Dermis blood vessel endothelial cell (primary cell): ENCODE measurements around the gene RAB37. TPM values are rescaled to one million over a fixed set of nuclear protein-coding genes. Genes with fewer than 3 reads are reported as not detected.
A peak's percentile ranks its signal among the peaks of the same experiment; 100 is the strongest.

ENCODE experiments used
- DNase-seq: peaks from one replicate; pipeline ENCODE4 v3.0.0; 2010
- total RNA-seq: library from RNA; depleted of rRNA; stranded (reverse); fragments of >200 nt; gene quantifications from 2 replicates; pipeline ENCODE4 v1.2.3, GENCODE V29; 2014

The RAB37 gene
- total RNA-seq, 1 donor from 2014 or later, result 0.17 TPM

DNA sequence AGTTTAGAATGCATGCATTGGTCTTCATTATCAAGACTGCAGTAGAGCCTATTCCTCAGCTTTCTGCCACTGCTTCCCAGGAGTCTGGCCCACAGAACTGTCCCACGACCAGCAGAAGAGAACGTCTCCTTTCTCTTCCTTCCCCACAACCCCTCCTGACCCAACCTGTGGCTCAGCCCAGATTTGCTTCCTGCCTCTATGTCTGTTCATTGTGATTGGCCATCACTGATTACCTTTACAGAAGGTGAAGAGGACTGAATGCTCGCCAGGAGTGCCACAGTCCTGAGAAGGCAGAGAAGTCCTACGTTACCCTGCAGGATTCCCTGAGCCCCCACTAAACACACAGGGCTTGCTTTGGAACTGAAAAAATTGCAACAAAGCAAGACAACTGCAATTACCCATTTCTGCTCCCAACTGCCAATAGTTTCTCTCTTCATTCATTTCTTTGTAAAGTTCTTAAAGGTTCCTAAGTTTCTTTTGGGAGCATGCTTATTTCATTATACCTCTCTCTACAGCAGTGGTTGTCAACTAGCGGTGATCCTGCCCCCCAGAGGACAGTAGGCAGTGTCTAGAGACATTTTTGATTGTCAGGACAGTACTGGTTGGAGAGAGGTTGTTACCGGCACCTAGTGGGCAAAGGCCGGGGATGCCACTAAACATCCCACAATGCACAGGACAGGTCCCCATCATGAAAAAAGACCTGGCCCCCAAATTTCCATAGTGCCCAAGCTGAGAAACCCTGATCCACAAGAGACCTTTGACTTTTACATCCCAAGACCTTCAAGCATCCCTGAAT is 43.6 kb downstream of the RAB37 start:
- peak; percentile 40 for DNase-seq

- DNase-seq, result no peak
Measured at GRCh38 chr17:74782571-74782970, 45.5 kb downstream of the RAB37 start.

DNA sequence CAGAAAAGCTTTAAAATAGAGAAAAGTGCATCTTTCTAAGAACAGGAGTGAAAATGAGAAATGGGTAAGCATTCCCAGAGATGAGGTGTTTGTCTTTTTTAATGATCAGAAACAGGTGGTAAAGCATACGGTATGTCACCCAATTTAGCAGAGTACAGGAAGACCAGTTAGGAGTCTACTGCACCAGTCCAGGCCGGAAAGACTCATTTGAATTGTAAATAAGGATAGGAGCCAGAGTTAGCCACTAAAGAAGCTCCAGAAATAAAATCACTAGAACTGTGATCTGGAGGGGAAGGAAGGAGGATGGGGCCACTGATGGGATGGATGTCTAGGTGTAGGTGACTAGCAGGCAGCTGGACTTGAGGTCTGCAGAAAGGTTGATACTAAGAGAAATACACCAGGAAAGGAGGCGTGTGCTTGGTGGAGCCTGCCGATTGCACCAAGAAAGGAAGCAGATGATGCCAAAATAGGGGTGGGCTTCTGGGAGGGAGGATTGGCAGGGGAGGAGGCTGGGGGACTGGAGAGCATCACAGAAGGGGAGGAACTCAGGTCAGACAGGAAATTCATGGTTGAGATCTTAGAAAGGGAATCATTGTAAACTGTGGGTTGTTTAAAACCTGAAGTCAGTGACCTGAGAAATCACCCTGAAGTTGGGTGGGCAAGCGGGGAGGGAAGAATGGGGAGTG is 47.2 kb downstream of the RAB37 start:
- no peak for DNase-seq

DNA sequence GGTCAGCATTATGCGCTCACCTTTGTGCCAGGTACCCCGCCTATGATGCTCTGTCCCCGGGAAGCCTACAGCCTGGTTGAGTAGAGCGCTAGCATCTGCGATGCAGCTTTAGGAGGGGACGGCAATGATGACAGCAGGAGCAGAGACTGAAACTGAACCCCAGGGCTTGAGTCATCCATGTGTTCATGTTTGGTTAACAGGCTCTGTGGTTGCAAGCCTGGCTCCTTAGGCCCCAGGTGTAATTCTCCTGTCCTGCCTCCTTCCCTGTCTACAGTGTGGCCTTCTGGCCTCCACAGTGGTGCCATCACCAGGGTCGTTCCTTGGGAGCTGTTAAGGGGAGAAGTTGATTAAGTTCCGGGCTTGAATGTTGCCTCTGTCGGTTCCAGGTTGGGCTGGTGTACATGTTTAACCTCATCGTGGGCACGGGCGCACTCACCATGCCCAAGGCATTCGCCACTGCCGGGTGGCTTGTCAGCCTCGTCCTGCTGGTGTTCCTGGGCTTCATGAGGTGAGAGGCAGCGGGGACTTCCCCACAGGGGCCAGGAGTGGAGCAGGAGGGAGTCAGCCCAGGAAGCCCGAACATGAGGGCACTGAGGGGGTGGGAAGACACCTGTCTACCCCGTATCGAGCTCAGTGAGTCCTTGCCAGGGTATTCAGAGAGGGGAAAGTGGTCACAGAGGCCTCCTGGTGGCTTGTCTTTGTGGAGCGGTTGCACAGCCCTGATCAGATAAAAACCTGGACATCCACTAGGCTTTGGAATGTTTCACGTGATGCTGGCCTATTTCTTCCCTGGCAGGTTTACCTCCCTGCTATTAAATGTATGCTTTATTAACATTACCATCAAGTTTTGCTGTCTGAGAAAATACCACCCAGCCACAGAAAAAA is 48.3 kb downstream of the RAB37 start:
- DNase-seq, result no peak

DNA sequence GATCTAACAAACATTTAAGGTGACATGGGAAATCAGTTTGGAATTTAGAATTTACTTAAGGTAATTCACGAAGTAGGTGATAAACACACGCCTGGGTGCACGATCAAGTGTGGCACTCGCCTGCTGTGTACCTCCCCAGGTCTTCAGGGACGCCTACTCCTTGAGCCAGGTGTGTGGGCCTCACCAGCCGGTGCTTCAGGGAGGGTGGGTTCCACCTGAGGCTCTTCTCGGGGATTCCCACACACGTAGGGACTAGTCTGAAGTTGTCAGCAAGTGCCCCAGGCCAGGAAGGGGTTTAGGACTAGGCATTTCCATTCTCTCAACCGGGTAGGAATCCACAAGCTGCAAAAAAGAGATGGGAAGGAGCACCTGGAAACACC is 48.9 kb downstream of the RAB37 start:
- no peak for DNase-seq

DNA sequence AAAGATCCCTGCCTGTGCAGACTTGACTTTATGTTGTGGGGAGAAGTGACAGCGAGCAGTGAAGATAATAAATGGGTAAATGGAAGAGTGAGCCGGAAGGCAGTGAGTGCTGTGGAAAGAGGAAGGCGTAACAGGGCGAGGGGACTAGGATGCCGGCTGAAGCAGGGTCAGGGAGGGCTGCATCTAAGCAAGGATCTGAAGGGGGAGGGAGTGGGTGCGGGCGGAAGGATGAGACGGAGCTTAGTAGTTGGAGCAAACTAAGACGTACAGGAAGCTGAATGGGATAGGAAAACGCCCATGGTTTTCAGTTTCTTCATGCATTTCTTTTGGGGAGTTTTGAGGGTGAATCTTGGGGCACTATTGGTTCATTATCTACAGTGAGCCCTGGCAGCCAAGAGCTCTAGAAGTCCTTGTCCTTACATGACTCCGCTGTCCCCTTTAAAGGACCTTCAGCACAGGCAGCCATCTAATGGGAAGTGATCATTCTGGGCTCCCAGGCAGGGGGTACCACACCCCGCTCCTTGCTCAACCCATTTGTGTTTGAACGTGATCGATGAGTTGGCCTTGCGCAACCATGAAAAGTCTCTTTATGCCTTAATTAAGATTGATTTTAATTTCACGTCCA is 49.5 kb downstream of the RAB37 start:
- no peak for DNase-seq

DNA sequence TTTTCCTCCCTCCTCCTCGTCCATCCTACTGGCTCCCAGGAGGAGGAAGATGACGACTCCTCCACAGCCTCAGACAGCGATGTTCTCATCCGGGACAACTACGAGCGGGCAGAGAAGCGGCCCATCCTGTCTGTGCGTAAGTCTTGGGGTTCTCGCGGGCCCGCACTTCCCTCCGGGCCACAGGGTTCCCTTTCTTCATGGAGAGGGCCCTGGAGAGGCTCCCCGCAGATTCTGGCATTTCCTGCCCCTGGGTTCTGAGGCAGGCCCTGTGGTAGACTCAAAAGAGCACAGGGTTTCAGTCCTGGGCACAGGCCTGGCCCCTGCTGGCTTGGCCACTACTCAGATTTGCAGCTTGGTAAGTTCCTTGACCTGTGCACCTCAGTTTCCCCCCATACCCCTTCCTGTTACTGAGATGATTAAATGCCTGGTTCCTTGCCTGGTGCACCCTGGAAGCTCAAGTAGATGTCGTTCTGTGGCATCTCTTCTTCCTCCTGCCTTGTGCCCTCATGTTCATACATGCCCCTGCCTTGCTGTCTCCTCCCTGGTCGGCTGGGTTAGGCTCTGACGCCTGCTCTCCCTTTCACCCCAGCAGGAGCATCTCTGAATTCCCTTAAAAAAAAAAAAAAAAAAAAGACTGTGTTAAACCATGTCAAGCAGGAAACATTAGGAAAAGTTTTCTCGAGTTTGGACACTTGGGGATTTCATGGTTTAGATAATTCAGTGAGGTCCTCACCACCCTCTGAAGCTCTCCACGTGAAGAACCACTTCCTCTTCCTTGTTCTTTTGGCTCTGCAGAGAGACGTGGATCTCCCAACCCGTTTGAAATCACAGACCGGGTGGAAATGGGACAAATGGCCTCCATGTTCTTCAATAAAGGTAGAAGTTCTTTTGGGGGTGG is 53.4 kb downstream of the RAB37 start:
- no peak for DNase-seq

DNA sequence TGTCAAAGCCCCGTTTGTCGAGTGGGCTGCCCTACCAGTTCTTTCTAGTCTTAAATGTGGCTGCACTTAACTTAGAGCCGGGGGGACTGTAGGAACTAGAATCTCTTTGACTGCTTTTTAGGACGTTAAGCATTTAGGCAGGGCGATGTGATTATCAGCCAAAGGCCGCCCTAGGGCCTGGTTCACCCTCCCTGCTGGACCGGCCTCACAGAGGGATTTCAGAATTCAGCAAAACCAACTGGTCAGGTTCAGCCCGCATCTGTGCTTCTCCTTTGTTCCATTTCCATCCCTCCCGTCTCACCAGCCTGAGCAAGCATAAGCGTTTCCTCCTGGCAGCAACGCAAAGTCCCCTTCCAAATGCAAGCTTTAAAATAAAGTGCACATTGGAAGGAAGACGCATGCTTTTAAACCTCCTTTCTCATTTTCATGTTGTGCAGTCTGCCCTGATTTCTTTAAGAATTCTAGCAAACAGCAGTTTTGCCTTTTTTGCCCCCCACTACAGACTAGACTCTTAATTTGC is 55.6 kb downstream of the RAB37 start:
- no peak for DNase-seq

DNA sequence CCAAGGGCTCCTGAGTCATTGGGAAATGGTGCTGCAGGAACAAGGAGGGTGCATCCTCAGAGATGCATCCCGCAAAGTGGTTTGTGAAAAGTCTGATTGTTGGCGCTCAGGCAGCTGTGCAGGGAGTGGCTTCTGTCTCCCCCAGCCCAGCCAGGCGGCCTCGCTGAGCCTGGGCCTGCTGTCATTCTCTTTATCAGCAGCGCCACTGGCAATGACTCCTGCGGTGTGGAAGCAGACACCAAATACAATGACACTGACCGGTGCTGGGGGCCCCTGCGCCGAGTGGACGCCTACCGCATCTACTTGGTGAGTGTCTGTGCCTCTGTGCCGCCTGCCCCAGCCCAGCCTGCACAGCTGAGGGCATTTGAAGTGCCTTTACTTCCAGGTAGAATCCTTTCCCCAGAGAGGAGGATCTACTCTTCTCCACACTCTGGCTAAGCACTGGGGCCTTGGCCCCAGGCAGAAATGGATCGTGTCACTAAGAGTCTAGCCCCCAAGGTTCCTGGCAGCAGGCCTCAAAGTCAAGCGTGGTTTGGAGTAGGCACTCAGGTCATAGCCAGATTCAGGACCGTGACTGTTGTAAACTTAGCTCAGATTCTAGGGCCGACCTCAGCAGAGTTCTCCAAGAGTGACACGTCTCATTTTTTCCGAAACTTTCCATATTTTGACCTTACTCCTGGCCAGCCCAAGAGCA is 58.4 kb downstream of the RAB37 start:
- DNase-seq, result no peak

DNA sequence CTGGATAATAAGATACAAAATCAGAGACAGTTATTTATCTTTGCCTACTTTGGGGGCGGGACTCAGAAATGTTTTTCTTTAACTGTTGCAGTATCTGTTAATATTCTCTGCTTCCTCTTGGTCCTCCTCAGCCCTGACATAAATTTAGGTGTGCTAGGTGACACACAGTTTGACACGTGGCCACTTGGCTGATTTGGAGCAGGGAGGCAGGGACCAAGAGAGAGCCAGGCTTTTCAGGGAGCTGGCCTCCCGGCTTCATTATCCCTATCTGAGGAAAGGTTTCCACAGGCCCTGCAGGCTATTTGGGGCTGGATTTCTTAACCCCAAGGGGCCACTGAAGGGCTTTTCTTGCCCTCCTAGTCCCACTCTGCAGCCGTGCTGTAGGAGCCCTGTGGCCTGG is 59.2 kb downstream of the RAB37 start:
- DNase-seq, result no peak

DNA sequence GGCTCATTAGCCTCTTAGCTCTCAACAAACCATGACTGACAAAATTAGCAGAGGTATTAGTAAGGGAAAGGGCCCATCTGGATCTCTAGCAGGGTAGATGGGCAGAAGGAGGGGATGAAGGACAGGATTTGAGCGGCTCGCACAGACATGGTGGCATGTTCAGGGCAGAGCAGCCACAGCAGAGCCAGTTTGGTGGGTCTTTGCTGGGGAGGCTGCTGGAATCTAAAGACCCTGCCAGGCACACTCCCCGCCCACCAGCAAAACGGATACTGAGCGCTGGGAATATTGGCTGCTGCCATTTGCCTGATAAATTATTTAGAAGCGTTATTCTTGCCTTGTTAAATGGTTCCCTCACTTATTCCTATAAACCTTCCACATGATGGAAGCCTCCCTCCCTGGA is 59.8 kb downstream of the RAB37 start:
- DNase-seq, result no peak

Other genes with a start within 250 kb of the RAB37 start
- not detected in 2 replicates for gene CD300LB, start 205.8 kb upstream of the RAB37 start, total RNA-seq
- not detected in 2 replicates for gene CD300C, start 191.1 kb upstream of the RAB37 start, total RNA-seq
- gene CD300H, start 169.7 kb upstream of the RAB37 start, total RNA-seq, result not detected in 2 replicates
- not detected in 2 replicates for gene CD300LD, start 145.0 kb upstream of the RAB37 start, total RNA-seq
- gene CD300E, start 113.5 kb upstream of the RAB37 start, total RNA-seq, result not detected in 2 replicates
- not detected in 2 replicates for gene CD300LF, start 24.3 kb upstream of the RAB37 start, total RNA-seq
- 10.4 and 22.5 TPM in 2 replicates for gene NHERF1, start 11.4 kb downstream of the RAB37 start, total RNA-seq
- 29.9 and 37.6 TPM in 2 replicates for gene NAT9, start 39.1 kb downstream of the RAB37 start, total RNA-seq
- 0.14 and 0.17 TPM in 2 replicates for gene GRIN2C, start 122.6 kb downstream of the RAB37 start, total RNA-seq
- gene FDXR, start 135.7 kb downstream of the RAB37 start, total RNA-seq, result 36.2 and 59.5 TPM in 2 replicates
- 0.05 TPM in 1 of 2 replicates, not detected in the other for gene FADS6, start 156.4 kb downstream of the RAB37 start, total RNA-seq
- not detected in 2 replicates for gene USH1G, start 186.0 kb downstream of the RAB37 start, total RNA-seq
- not detected in 2 replicates for gene OTOP2, start 187.0 kb downstream of the RAB37 start, total RNA-seq
- not detected in 2 replicates for gene OTOP3, start 198.6 kb downstream of the RAB37 start, total RNA-seq
- gene HID1, start 235.5 kb downstream of the RAB37 start, total RNA-seq, result 53.8 and 65.1 TPM in 2 replicates